Measurements from ENCODE around the gene ZNF451.

DNA sequence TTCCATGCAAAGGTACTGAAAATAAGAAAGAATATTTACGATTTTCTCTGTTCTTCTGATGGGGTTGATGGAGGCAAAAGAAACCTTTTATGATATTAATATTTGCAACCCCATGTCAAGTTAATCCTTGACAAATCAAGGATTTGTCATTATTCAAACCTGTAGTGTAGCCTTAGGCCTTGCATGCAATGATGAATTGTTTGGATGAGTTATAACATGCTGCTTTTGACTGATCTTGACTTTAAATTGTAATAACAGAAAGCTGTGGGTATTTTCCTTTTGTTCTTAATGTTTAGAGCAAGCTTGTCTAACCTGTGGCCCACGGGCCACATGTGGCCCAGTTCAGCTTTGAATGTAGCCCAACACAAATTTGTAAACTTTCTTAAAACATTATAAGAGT is 69.1 kb downstream of the ZNF451 start:
- TF ChIP-seq, protein P1, sequence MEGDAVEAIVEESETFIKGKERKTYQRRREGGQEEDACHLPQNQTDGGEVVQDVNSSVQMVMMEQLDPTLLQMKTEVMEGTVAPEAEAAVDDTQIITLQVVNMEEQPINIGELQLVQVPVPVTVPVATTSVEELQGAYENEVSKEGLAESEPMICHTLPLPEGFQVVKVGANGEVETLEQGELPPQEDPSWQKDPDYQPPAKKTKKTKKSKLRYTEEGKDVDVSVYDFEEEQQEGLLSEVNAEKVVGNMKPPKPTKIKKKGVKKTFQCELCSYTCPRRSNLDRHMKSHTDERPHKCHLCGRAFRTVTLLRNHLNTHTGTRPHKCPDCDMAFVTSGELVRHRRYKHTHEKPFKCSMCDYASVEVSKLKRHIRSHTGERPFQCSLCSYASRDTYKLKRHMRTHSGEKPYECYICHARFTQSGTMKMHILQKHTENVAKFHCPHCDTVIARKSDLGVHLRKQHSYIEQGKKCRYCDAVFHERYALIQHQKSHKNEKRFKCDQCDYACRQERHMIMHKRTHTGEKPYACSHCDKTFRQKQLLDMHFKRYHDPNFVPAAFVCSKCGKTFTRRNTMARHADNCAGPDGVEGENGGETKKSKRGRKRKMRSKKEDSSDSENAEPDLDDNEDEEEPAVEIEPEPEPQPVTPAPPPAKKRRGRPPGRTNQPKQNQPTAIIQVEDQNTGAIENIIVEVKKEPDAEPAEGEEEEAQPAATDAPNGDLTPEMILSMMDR (conservative IDR thresholded peaks at IDR 0.05; ENCODE audit: low read depth, low read length): no peak
- no peak for TF ChIP-seq EZH2 (IDR thresholded peaks at IDR 0.05; ENCODE audit: borderline replicate concordance, low read depth, low read length, poor library complexity, severe bottlenecking)

Measured in A673 (cell line).